ENCODE data around the gene NCS1.
A peak's percentile ranks its signal among the peaks of the same experiment; 100 is the strongest.

NCS1 gene

GRCh38 chr9:130266236-130267098 lies 94.3 kb downstream of the NCS1 start:
- no peak overlapping the region for H3K4me3 ChIP-seq (ENCODE audit: control insufficient read depth, low read depth, low read length)
- no peak for TF ChIP-seq CTCF (IDR thresholded peaks at IDR 0.05; ENCODE audit: control insufficient read depth, insufficient read depth, low read depth, low read length, missing control alignments)
- no peak for DNase-seq (ENCODE audit: low read depth)

GRCh38 chr9:130267930-130268329 lies 95.7 kb downstream of the NCS1 start:
- no peak overlapping the region for H3K4me3 ChIP-seq (ENCODE audit: control insufficient read depth, low read depth, low read length)
- DNase-seq (ENCODE audit: low read depth): no peak
- no peak for TF ChIP-seq CTCF (IDR thresholded peaks at IDR 0.05; ENCODE audit: control insufficient read depth, insufficient read depth, low read depth, low read length, missing control alignments)

GRCh38 chr9:130268521-130269211 lies 96.5 kb downstream of the NCS1 start:
- H3K4me3 ChIP-seq (ENCODE audit: control insufficient read depth, low read depth, low read length): no peak overlapping the region
- DNase-seq (ENCODE audit: low read depth): no peak
- TF ChIP-seq CTCF (IDR thresholded peaks at IDR 0.05; ENCODE audit: control insufficient read depth, insufficient read depth, low read depth, low read length, missing control alignments): no peak

DNA sequence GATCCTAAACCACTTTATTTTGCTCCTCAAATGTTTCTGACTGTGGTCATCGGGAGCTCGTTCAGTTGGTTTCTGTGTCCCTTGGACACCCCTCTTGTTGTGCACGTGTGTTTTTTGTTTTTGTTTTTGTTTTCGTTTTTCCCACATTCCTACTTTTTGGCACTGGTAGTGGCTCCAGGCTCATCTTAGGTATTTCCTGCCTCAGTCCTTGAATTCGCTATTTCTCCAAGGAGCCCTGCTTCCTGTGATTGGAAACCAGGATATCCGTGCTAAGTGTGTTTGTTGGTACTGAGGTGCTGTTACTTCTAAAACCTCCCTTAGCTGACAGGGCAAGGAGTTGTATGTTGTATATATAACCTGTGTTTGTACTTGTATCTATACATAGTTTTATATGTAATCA lies 99.3 kb downstream of the NCS1 start:
- no peak for DNase-seq (ENCODE audit: low read depth)
- no peak for TF ChIP-seq CTCF (IDR thresholded peaks at IDR 0.05; ENCODE audit: control insufficient read depth, insufficient read depth, low read depth, low read length, missing control alignments)
- no peak overlapping the region for H3K4me3 ChIP-seq (ENCODE audit: control insufficient read depth, low read depth, low read length)

GRCh38 chr9:130275156-130275555 lies 103.0 kb downstream of the NCS1 start:
- no peak for DNase-seq (ENCODE audit: low read depth)
- no peak overlapping the region for H3K4me3 ChIP-seq (ENCODE audit: control insufficient read depth, low read depth, low read length)
- no peak for TF ChIP-seq CTCF (IDR thresholded peaks at IDR 0.05; ENCODE audit: control insufficient read depth, insufficient read depth, low read depth, low read length, missing control alignments)

DNA sequence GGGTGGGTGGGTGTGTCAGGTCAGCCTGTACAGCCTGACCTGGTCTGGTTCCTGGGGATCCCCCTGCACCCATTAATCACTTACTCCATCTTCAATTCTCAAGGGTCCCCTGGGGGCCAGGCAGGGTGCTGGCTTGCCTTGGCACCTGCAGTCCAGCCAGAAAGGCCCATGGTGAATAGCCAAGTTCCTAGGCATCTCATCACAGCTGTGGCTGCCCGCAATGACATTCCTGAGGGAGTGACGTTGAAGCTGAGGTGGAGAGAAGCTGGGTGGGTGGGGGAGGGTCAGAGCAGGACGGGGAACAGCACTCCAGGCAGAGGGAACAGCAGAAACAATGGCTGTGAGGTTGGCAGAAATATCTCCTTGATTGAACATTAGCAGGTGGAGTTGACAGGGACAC lies 103.9 kb downstream of the NCS1 start:
- peak; percentile 29 for DNase-seq (ENCODE audit: low read depth)
- H3K4me3 ChIP-seq (ENCODE audit: control insufficient read depth, low read depth, low read length): no peak overlapping the region
- TF ChIP-seq CTCF (IDR thresholded peaks at IDR 0.05; ENCODE audit: control insufficient read depth, insufficient read depth, low read depth, low read length, missing control alignments): no peak

Data from AG09309 (cell line).